HepG2 (cell line): Measurements from ENCODE around the gene MAP3K1. TPM values are rescaled to one million over a fixed set of nuclear protein-coding genes. Genes with fewer than 3 reads are reported as not detected.

ENCODE experiments used
- ATAD3A ChIP-seq: sonication (generic); formaldehyde crosslinking; IDR thresholded peaks from 2 replicates; pipeline ENCODE4 v1.4.0; 2020; ENCODE audit warnings: missing genetic modification reagents
- ATF7 ChIP-seq, 2 experiments: fragments of 450-650 bp in 1 of 2; sonication (generic) in 1 of 2; formaldehyde crosslinking in 1 of 2; IDR thresholded peaks; 2 replicates each; pipeline versions ENCODE4 v1.4.0 to v1.6.1; 2016 to 2020; ENCODE audit warnings: antibody characterized with exemption in 1 of 2, mild to moderate bottlenecking in 1 of 2, missing genetic modification reagents in 1 of 2
- FOXC1 ChIP-seq: sonication (generic); formaldehyde crosslinking; IDR thresholded peaks from 2 replicates; pipeline ENCODE4 v1.8.0; 2022; ENCODE audit warnings: mild to moderate bottlenecking, missing genetic modification reagents, borderline replicate concordance
- HOXA5 ChIP-seq: sonication (generic); formaldehyde crosslinking; IDR thresholded peaks from 2 replicates; pipeline ENCODE4 v1.4.0; 2020; ENCODE audit warnings: missing genetic modification reagents
- IRF2 ChIP-seq: IDR thresholded peaks from 2 replicates; pipeline ENCODE4 v1.6.1; 2018; ENCODE audit warnings: missing genetic modification reagents, missing compliant biosample characterization
- KDM2A ChIP-seq: sonication (generic); formaldehyde crosslinking; IDR thresholded peaks from 2 replicates; pipeline ENCODE4 v1.4.0; 2020; ENCODE audit warnings: low read depth, missing genetic modification reagents, borderline replicate concordance
- KLF16 ChIP-seq, 2 experiments: sonication (generic) in 1 of 2; formaldehyde crosslinking in 1 of 2; IDR thresholded peaks; 2 replicates each; pipeline versions ENCODE4 v1.6.1 to v1.8.0; 2016 to 2023; ENCODE audit warnings: missing genetic modification reagents in 2 of 2, missing compliant biosample characterization in 1 of 2
- NCOA2 ChIP-seq: sonication (generic); formaldehyde crosslinking; IDR thresholded peaks from 2 replicates; pipeline ENCODE4 v1.8.0; 2022; ENCODE audit warnings: inconsistent platforms
- NFYC ChIP-seq: IDR thresholded peaks from 2 replicates; pipeline ENCODE4 v1.6.1; 2016; ENCODE audit warnings: missing genetic modification reagents, missing compliant biosample characterization
- ONECUT2 ChIP-seq: sonication (generic); formaldehyde crosslinking; IDR thresholded peaks from 2 replicates; pipeline ENCODE4 v1.4.0; 2020; ENCODE audit warnings: missing genetic modification reagents
- POLR2G ChIP-seq: fragments of 200-400 bp; formaldehyde crosslinking; IDR thresholded peaks from 2 replicates; pipeline ENCODE4 v1.6.1; 2018; ENCODE audit warnings: mild to moderate bottlenecking, low read depth, low read length, moderate library complexity
- RBFOX2 ChIP-seq: fragments of 200-400 bp; formaldehyde crosslinking; IDR thresholded peaks from 2 replicates; pipeline ENCODE4 v1.6.1; 2017; ENCODE audit warnings: low read depth, mild to moderate bottlenecking, low read length
- SOX6 ChIP-seq, 2 experiments: fragments of 450-650 bp in 1 of 2; sonication (generic) in 1 of 2; formaldehyde crosslinking in 1 of 2; IDR thresholded peaks; 2 replicates each; pipeline versions ENCODE4 v1.4.0 to v1.6.1; 2017 to 2020; ENCODE audit warnings: antibody characterized with exemption in 1 of 2, mild to moderate bottlenecking in 1 of 2, missing genetic modification reagents in 1 of 2
- ZEB1 ChIP-seq: IDR thresholded peaks from 2 replicates; pipeline ENCODE4 v1.6.1; 2012; ENCODE audit warnings: mild to moderate bottlenecking, low read depth, inconsistent platforms; ENCODE audit not compliant: insufficient replicate concordance
- ZMYM3 ChIP-seq: sonication (generic); formaldehyde crosslinking; IDR thresholded peaks from 2 replicates; pipeline ENCODE4 v1.5.1; 2020; ENCODE audit warnings: mild to moderate bottlenecking, missing genetic modification reagents
- ZNF12 ChIP-seq: sonication (generic); formaldehyde crosslinking; IDR thresholded peaks from 2 replicates; pipeline ENCODE4 v1.5.0; 2020; ENCODE audit warnings: missing genetic modification reagents
- ZNF562 ChIP-seq: sonication (generic); formaldehyde crosslinking; IDR thresholded peaks from 2 replicates; pipeline ENCODE4 v1.8.0; 2022; ENCODE audit warnings: missing genetic modification reagents, borderline replicate concordance
- ZSCAN9 ChIP-seq: IDR thresholded peaks from 2 replicates; pipeline ENCODE4 v1.6.1; 2016; ENCODE audit warnings: borderline replicate concordance
- polyA plus RNA-seq, 8 experiments: library from polyadenylated mRNA; depleted of rRNA in 3 of 8; stranded (reverse) in 7 of 8; unstranded in 1 of 8; fragments of >200 nt; fragmentation: Illumina TruSeq in 4 of 8; extraction: Trizol in 4 of 8; gene quantifications; 2 replicates each; pipeline versions ENCODE4 v1.2.1 to v1.2.3, GENCODE V29; 2011 to 2016; ENCODE audit warnings: low read depth in 4 of 8, missing spikeins in 1 of 8, mixed read lengths in 1 of 8; ENCODE audit not compliant: insufficient read depth in 1 of 8
- total RNA-seq, 5 experiments: library from RNA; depleted of rRNA; stranded (reverse); fragments of >200 nt; fragmentation: Illumina TruSeq; extraction: Trizol; gene quantifications; 2 replicates each; pipeline ENCODE4 v1.2.3, GENCODE V29; 2016; ENCODE audit warnings: low read depth in 1 of 5
- TF ChIP-seq, protein P1 (sequence below): sonication (generic); formaldehyde crosslinking; IDR thresholded peaks from 2 replicates; pipeline ENCODE4 v1.5.1; 2020; ENCODE audit warnings: missing genetic modification reagents, mild to moderate bottlenecking, borderline replicate concordance
- TF ChIP-seq, protein P2 (sequence below): sonication (generic); formaldehyde crosslinking; IDR thresholded peaks from 2 replicates; pipeline ENCODE4 v1.8.1; 2023; ENCODE audit warnings: mild to moderate bottlenecking, moderate library complexity, missing genetic modification reagents
- TF ChIP-seq, protein P3 (sequence below): sonication (generic); formaldehyde crosslinking; IDR thresholded peaks from 2 replicates; pipeline ENCODE4 v1.5.1; 2020; ENCODE audit warnings: mild to moderate bottlenecking, missing genetic modification reagents
- TF ChIP-seq, protein P4 (sequence below): sonication (generic); formaldehyde crosslinking; IDR thresholded peaks from 2 replicates; pipeline ENCODE4 v1.5.0; 2020; ENCODE audit warnings: missing genetic modification reagents, mild to moderate bottlenecking, borderline replicate concordance

MAP3K1 gene
- total and polyA plus RNA-seq, 2 of the 13 experiments (the other 11 are each of a cell fraction or from before 2014, with no cell fraction given) = 16.4 to 30.3 TPM

DNA sequence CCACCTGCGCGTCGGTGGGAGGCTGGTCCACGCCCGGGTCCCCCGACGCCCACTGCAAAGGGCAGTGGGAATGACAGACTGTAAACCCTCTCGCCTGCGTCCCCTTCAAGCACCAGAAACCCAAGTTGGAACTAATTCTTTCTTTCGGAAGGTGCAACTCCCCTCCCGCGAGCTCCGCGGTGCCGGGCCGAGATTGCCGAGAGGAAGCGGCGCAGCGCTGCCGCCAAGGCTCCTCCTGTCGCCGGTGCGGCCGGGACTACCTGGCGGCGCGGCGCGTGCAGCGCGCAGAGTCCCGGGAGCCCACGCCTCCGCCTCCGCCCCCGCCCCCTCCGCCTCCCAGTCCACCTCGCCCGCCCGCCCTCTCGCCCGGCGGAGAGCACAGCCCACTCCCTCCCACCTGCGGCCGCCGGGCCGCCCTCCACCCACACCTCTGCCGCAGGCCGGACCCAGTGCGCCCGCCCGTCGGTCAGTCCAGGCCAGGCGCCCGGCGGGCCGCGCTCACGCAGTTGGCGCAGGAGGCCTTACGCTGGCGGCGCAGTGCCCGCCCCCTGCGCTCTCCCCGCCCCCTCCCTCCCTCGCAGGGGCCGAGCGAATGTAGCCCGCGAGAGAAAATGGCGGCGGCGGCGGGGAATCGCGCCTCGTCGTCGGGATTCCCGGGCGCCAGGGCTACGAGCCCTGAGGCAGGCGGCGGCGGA is at the start of gene MAP3K1 (continued):
- TF ChIP-seq, protein P1, sequence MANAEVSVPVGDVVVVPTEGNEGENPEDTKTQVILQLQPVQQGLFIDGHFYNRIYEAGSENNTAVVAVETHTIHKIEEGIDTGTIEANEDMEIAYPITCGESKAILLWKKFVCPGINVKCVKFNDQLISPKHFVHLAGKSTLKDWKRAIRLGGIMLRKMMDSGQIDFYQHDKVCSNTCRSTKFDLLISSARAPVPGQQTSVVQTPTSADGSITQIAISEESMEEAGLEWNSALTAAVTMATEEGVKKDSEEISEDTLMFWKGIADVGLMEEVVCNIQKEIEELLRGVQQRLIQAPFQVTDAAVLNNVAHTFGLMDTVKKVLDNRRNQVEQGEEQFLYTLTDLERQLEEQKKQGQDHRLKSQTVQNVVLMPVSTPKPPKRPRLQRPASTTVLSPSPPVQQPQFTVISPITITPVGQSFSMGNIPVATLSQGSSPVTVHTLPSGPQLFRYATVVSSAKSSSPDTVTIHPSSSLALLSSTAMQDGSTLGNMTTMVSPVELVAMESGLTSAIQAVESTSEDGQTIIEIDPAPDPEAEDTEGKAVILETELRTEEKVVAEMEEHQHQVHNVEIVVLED (CRISPR knock-in tag) = no peak
- TF ChIP-seq ZEB1 = peak; percentile 61
- peak; percentile 79 for TF ChIP-seq POLR2G
- TF ChIP-seq ATAD3A (CRISPR knock-in tag) = no peak
- TF ChIP-seq HOXA5 (CRISPR knock-in tag) = no peak
- TF ChIP-seq ZMYM3 (CRISPR knock-in tag) = no peak; the same call in 1 of the 2 replicates
- TF ChIP-seq IRF2 (CRISPR knock-in tag) = peak; percentile 66
- TF ChIP-seq, protein P2, sequence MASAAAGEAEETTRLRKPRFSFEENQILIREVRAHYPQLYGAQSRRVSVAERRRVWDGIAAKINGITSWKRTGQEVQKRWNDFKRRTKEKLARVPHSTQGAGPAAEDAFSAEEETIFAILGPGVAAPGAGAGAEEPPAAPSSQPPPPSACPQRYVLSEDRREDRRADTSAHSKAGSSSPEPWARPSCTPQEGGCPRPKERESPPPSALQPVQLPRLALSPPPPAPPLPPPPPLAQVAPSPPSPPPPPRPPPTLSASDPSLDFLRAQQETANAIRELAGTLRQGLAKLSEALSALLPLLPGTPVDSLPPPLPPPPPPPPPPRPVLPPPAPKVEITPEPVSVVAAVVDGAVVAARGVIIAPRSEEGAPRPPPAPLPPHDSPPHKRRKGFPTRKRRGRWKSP (CRISPR knock-in tag) = peak; percentile 85; the same call in 1 of the 2 replicates
- TF ChIP-seq ONECUT2 (CRISPR knock-in tag) = no peak
- TF ChIP-seq, protein P3, sequence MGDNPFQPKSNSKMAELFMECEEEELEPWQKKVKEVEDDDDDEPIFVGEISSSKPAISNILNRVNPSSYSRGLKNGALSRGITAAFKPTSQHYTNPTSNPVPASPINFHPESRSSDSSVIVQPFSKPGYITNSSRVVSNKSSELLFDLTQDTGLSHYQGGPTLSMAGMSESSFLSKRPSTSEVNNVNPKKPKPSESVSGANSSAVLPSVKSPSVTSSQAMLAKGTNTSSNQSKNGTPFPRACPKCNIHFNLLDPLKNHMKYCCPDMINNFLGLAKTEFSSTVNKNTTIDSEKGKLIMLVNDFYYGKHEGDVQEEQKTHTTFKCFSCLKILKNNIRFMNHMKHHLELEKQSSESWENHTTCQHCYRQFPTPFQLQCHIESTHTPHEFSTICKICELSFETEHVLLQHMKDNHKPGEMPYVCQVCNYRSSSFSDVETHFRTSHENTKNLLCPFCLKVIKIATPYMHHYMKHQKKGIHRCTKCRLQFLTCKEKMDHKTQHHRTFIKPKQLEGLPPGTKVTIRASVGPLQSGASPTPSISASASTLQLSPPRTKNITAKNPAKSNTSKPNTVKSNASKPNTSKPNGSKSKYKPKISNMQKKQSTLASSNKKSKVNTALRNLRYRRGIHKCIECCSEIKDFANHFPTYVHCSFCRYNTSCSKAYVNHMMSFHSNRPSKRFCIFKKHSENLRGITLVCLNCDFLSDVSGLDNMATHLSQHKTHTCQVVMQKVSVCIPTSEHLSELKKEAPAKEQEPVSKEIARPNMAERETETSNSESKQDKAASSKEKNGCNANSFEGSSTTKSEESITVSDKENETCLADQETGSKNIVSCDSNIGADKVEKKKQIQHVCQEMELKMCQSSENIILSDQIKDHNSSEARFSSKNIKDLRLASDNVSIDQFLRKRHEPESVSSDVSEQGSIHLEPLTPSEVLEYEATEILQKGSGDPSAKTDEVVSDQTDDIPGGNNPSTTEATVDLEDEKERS (CRISPR knock-in tag) = no peak
- peak; percentile 18; the same call in 1 of the 2 replicates for TF ChIP-seq NCOA2 (CRISPR knock-in tag)
- peak; percentile 53; the same call in 1 of the 2 replicates for TF ChIP-seq KDM2A
- 0 out of 2 replicates have a peak, but pooled peaks have one; percentile 51 for TF ChIP-seq FOXC1 (CRISPR knock-in tag)
- TF ChIP-seq ATF7 (IDR thresholded peaks at IDR 0.05) = no peak
- TF ChIP-seq ATF7 (CRISPR knock-in tag; IDR thresholded peaks at IDR 0.05) = 0 out of 2 replicates have a peak, but pooled peaks have one; percentile 12
- TF ChIP-seq RBFOX2 = peak; percentile 64
- no peak for TF ChIP-seq ZSCAN9 (CRISPR knock-in tag)
- TF ChIP-seq ZNF562 (CRISPR knock-in tag) = no peak
- no peak for TF ChIP-seq SOX6 (IDR thresholded peaks at IDR 0.05)
- TF ChIP-seq SOX6 (CRISPR knock-in tag; IDR thresholded peaks at IDR 0.05) = peak; percentile 28; the same call in 1 of the 2 replicates
- TF ChIP-seq, protein P4, sequence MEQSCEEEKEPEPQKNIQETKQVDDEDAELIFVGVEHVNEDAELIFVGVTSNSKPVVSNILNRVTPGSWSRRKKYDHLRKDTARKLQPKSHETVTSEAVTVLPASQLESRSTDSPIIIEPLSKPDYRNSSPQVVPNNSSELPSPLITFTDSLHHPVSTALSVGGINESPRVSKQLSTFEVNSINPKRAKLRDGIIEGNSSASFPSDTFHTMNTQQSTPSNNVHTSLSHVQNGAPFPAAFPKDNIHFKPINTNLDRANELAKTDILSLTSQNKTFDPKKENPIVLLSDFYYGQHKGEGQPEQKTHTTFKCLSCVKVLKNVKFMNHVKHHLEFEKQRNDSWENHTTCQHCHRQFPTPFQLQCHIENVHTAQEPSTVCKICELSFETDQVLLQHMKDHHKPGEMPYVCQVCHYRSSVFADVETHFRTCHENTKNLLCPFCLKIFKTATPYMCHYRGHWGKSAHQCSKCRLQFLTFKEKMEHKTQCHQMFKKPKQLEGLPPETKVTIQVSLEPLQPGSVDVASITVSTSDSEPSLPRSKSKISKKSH (CRISPR knock-in tag) = 0 out of 2 replicates have a peak, but pooled peaks have one; percentile 19
- peak in 1 of 2 experiments; percentile 71; a peak in 1 of 4 replicates for TF ChIP-seq KLF16 (CRISPR knock-in tag; IDR thresholded peaks at IDR 0.05)
- TF ChIP-seq NFYC (CRISPR knock-in tag) = no peak
- TF ChIP-seq ZNF12 (CRISPR knock-in tag) = no peak
